Lung (tissue), 12 donors: ENCODE measurements around the gene ASAP2. TPM values are rescaled to one million over a fixed set of nuclear protein-coding genes. Genes with fewer than 3 reads are reported as not detected.

Source experiments
- ATAC-seq: fragments of 200-7000 bp; cut with Tn5 transposase; one replicate; pipeline ENCODE4 v1.9.1; 2020; ENCODE audit warnings: moderate number of reproducible peaks; ENCODE audit not compliant: insufficient read depth, low FRiP score
- DNase-seq, 3 donors: peaks; one replicate each; pipeline ENCODE4 v3.0.0-alpha.2; 2013 to 2017
- H3K27ac ChIP-seq, 2 donors: one replicate each; pipeline ENCODE4 v1.5.1; 2013; ENCODE audit warnings: mild to moderate bottlenecking in 2 of 2, moderate library complexity in 2 of 2, control low read depth in 1 of 2, inconsistent platforms in 1 of 2, low read depth in 1 of 2, low read length in 1 of 2
- H3K27me3 ChIP-seq, 3 donors: one replicate each; pipeline ENCODE4 v1.5.1; 2013; ENCODE audit warnings: low read length in 2 of 3; ENCODE audit not compliant: control insufficient read depth in 3 of 3, insufficient read depth in 3 of 3
- H3K36me3 ChIP-seq, 4 donors: one replicate each; pipeline ENCODE4 v1.5.1; 2013; ENCODE audit warnings: low read length in 4 of 4, mild to moderate bottlenecking in 1 of 4, moderate library complexity in 1 of 4; ENCODE audit not compliant: control insufficient read depth in 4 of 4, insufficient read depth in 4 of 4
- H3K4me1 ChIP-seq, 5 donors: one replicate each; pipeline ENCODE4 v1.5.1; 2013; ENCODE audit warnings: low read length in 5 of 5, mild to moderate bottlenecking in 2 of 5, moderate library complexity in 1 of 5; ENCODE audit not compliant: control insufficient read depth in 5 of 5, insufficient read depth in 5 of 5
- H3K4me3 ChIP-seq: one replicate; pipeline ENCODE4 v1.5.1; 2013; ENCODE audit warnings: mild to moderate bottlenecking, control low read depth, moderate library complexity
- H3K9ac ChIP-seq, 2 donors: one replicate each; pipeline ENCODE4 v1.5.1; 2013; ENCODE audit warnings: low read length in 2 of 2, control low read depth in 1 of 2; ENCODE audit not compliant: insufficient read depth in 1 of 2
- H3K9me3 ChIP-seq, 4 donors: one replicate each; pipeline ENCODE4 v1.5.1; 2013; ENCODE audit warnings: low read length in 3 of 4, mild to moderate bottlenecking in 1 of 4, moderate library complexity in 1 of 4; ENCODE audit not compliant: control insufficient read depth in 4 of 4, insufficient read depth in 3 of 4
- CTCF ChIP-seq: IDR thresholded peaks from 2 replicates; pipeline ENCODE4 v1.5.1; 2012; ENCODE audit warnings: mild to moderate bottlenecking; ENCODE audit errors: control extremely low read depth, extremely low read depth
- WGBS, 2 donors: extraction: QIAGEN DNeasy Blood & Tissue Kit; methylation state at CpG; one replicate each; pipeline ENCODE4 v1.1.7; 2013; 5-methylcytosine and 5-hydroxymethylcytosine counted together
- polyA plus RNA-seq, 2 donors: library from polyadenylated mRNA; stranded (reverse); fragments of 200-250 nt; gene quantifications; one replicate each; pipeline ENCODE4 v1.2.1, GENCODE V29; 2013
- total RNA-seq, 2 donors: library from RNA; depleted of rRNA in 1 of 2; stranded (reverse); fragments of >200 nt in 1 of 2; gene quantifications; one replicate each; pipeline ENCODE4 v1.2.1, GENCODE V29; 2014 to 2021
- donor health status: control.
- donor health status: control.
- donor health status: Bipolar disorder and iron deficiency.
- donor health status: healthy.
- donor health status: DM: yes; HTN: yes; CAD: no.

The ASAP2 gene
- total and polyA plus RNA-seq, 4 donors = 7.4 to 30.9 (median 17.0) TPM

- H3K27ac ChIP-seq = peak overlapping the region; percentile 6 to 11
- DNase-seq = no peak
- peaks cover 3 to 41% (median 14%) of the 10 kb centered on the region in 5 donors for H3K4me1 ChIP-seq
These were observed 22.3 kb downstream of the ASAP2 start for GRCh38 chr2:9228781-9229469.

GRCh38 chr2:9229470-9229820 is 22.8 kb downstream of the ASAP2 start:
- Histone ChIP-seq H3K27ac (peak overlapping the region; percentile 11 to 37), H3K36me3 (no peaks in the 10 kb centered on the region), H3K4me1 (peaks cover 3 to 46% (median 19%) of the 10 kb centered on the region in 5 donors), H3K27me3 (no peaks in the 10 kb centered on the region), H3K4me3 (no peak overlapping the region), H3K9ac (no peak overlapping the region), H3K9me3 (no peaks in the 10 kb centered on the region)
- WGBS, 2 donors = 92 to 93% methylated on average over 6 of the region's 6 CpGs
- DNase-seq (no peak), ATAC-seq (no peak)
- no peak for TF ChIP-seq CTCF

More at GRCh38 chr2:9228781-9229469, 22.3 kb downstream of the ASAP2 start:
- ATAC-seq = no peak
- TF ChIP-seq CTCF = no peak
- Histone ChIP-seq H3K36me3 (no peaks in the 10 kb centered on the region), H3K9ac (no peak overlapping the region), H3K4me3 (no peak overlapping the region), H3K27me3 (no peaks in the 10 kb centered on the region), H3K9me3 (no peaks in the 10 kb centered on the region)
- 93 to 95% methylated on average over 15 of the region's 15 CpGs for WGBS, 2 donors

GRCh38 chr2:9230051-9230802 is 23.6 kb downstream of the ASAP2 start:
- DNase-seq = peak; percentile 49 to 68 (median 56)

More at GRCh38 chr2:9230051-9230802, 23.6 kb downstream of the ASAP2 start:
- no peaks in the 10 kb centered on the region for H3K9me3 ChIP-seq
- H3K9ac ChIP-seq = no peak overlapping the region
- no peak for ATAC-seq
- H3K4me3 ChIP-seq = no peak overlapping the region
- no peak for TF ChIP-seq CTCF
- 63 to 65% methylated on average over 9 of the region's 9 CpGs for WGBS, 2 donors
- H3K27ac ChIP-seq = peak overlapping the region in 1 of 2 donors; percentile 23
- H3K4me1 ChIP-seq = peaks cover 7 to 53% (median 21%) of the 10 kb centered on the region in 5 donors
- no peaks in the 10 kb centered on the region for H3K27me3 ChIP-seq
- no peaks in the 10 kb centered on the region for H3K36me3 ChIP-seq
